HG03575 (cell line): ENCODE measurements around the gene HAPLN2.

ENCODE experiments used
- ATAC-seq: cut with Tn5 transposase; IDR thresholded peaks from one replicate; pipeline ENCODE4 v1.9.1; 2021; ENCODE audit not compliant: unreplicated experiment, insufficient number of reproducible peaks, low FRiP score; ENCODE audit errors: extremely low read depth

The HAPLN2 gene

DNA sequence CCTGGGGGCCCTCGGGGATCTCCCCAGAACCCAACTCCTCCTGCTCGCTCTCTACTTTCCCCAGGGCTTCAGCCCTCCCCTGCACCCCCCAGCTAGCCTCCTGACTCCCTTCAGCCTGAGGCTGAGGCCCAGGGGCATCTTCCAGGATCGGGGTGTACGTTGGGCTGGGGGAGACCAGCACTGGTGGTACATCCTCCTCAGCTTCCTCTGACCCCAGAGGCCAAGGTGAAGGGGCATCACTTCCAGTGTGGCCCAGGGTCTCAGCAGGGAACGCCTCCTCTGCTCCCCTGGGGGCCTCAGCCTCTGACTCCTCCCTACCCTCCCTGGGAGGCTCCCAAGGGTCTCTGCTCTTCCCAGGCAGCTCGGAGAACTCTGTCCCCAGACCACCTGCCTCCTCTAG lies 51.1 kb downstream of the HAPLN2 start:
- no peak for ATAC-seq

- no peak for ATAC-seq
These were observed 51.6 kb downstream of the HAPLN2 start for GRCh38 chr1:156670791-156671190.

DNA sequence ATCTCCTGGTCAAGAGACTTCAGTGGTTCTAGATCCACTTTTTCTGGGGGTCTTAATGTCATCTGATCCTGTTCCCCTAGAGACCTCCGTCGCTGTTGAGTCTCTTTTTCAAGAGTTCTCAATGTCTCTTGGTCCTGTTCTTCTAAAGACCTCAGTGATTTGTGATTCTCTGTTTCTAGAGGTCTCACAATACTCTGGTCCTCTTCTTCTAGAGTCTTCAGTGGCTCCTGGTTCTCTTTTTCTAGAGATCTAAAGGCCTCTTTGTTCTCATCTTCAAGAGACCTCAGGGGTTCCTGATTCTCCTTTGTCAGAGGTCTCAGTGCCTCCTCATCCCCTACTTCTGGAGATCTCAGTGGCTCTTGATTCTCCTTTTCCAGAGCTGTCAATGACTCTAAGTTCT lies 52.6 kb downstream of the HAPLN2 start:
- no peak for ATAC-seq

DNA sequence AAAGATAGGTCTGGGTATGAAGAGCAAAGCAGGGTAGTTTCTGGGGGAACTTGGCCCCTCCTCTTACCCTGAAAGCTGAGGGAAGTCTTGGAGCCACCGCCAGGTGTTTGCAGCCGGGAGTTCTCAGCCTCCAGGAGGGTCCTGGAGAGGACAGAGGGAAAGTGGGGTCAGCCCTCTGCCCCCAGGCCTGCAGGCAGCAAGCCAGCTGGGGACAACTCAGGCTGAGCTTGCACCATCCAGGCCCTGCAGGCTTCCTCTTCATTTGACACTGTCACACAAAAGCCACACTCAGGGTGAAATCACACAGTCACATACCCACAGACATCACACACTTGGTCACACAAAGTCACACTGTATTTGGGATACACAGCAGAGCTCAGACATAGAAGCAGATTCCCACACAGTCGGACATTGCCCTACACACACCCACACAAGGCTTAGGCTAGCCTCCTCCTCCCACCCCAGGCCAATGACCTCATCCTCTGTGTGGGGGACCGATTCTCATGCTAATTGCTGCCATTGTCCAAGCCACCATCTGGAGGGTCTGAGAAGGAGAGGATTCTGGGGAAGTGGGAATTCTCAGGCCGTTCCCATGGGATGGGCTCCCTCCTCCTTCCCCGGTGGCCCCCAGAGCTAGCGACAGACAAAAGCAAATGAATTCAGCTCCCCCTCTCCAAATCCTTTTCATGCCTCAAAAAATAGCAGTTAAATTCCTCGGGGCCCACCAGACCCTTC lies 54.3 kb downstream of the HAPLN2 start:
- ATAC-seq = no peak
